Adipocyte (in vitro differentiated cells): ENCODE data around the gene RAD51.

ENCODE experiments used
- DNase-seq: peaks from one replicate; pipeline ENCODE4 v3.0.0-alpha.2; 2015; ENCODE audit warnings: low read depth
- H3K27me3 ChIP-seq: replicated peaks from 2 replicates; pipeline ENCODE4 v1.7.0; 2013; ENCODE audit warnings: mild to moderate bottlenecking, low read length, moderate library complexity; ENCODE audit not compliant: control insufficient read depth, insufficient read depth
- H3K36me3 ChIP-seq: 2 replicates; pipeline ENCODE4 v1.7.0; 2013; ENCODE audit warnings: low read length, mild to moderate bottlenecking, moderate library complexity; ENCODE audit not compliant: control insufficient read depth, insufficient read depth, severe bottlenecking
- H3K4me1 ChIP-seq: 2 replicates; pipeline ENCODE4 v1.7.0; 2013; ENCODE audit warnings: mild to moderate bottlenecking, low read length, moderate library complexity; ENCODE audit not compliant: control insufficient read depth, insufficient read depth
- H3K4me3 ChIP-seq: 2 replicates; pipeline ENCODE4 v1.7.0; 2013; ENCODE audit warnings: mild to moderate bottlenecking, low read length, moderate library complexity
- H3K9ac ChIP-seq: 2 replicates; pipeline ENCODE4 v1.7.0; 2013; ENCODE audit warnings: mild to moderate bottlenecking, low read length, moderate library complexity
- H3K9me3 ChIP-seq: 2 replicates; pipeline ENCODE4 v1.7.0; 2013; ENCODE audit warnings: mild to moderate bottlenecking, low read length, moderate library complexity; ENCODE audit not compliant: control insufficient read depth

The RAD51 gene

DNA sequence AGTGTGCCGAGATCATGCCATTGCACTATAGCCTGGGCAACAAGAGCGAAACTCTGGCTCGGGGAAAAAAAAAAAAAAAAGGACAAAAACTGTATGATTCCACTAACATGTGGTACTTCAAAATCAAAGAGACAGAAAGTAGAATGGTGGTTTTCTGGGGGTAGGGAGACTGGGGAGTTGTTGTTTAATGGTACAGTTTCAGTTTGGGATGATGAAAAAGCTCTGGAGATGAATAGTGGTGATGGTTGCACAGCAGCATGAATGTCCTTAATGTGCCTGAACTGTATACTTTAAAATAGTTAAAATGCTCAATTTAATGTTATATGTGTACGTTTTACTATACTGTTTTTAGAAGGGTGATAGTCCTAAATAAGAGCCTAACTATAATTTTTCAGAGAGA, 27.4 kb downstream of the RAD51 start:
- H3K36me3 ChIP-seq: no peaks in the 10 kb centered on the region
- no peaks in the 10 kb centered on the region for H3K27me3 ChIP-seq
- no peaks in the 10 kb centered on the region for H3K4me1 ChIP-seq
- H3K9me3 ChIP-seq: no peaks in the 10 kb centered on the region
- H3K9ac ChIP-seq: no peak overlapping the region
- no peak for DNase-seq
- no peak overlapping the region for H3K4me3 ChIP-seq

GRCh38 chr15:40722934-40723333, 28.0 kb downstream of the RAD51 start:
- Histone ChIP-seq H3K4me3 (no peak overlapping the region), H3K4me1 (no peaks in the 10 kb centered on the region), H3K9ac (no peak overlapping the region), H3K36me3 (no peaks in the 10 kb centered on the region), H3K9me3 (no peaks in the 10 kb centered on the region), H3K27me3 (no peaks in the 10 kb centered on the region)
- DNase-seq: no peak

- Histone ChIP-seq H3K9me3 (no peaks in the 10 kb centered on the region), H3K36me3 (peaks cover 4% of the 10 kb centered on the region)
- DNase-seq: no peak
Observed at GRCh38 chr15:40723919-40724318, 28.9 kb downstream of the RAD51 start.

DNA sequence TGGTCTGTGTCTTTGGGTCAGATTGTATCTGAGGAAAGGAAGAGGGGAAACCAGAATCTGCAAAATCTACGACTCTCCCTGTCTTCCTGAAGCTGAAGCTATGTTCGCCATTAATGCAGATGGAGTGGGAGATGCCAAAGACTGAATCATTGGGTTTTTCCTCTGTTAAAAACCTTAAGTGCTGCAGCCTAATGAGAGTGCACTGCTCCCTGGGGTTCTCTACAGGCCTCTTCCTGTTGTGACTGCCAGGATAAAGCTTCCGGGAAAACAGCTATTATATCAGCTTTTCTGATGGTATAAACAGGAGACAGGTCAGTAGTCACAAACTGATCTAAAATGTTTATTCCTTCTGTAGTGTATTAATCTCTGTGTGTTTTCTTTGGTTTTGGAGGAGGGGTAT, 36.1 kb downstream of the RAD51 start:
- Histone ChIP-seq H3K36me3 (peaks cover 49% of the 10 kb centered on the region), H3K4me3 (no peak overlapping the region), H3K4me1 (peaks cover 7% of the 10 kb centered on the region), H3K27me3 (no peaks in the 10 kb centered on the region), H3K9me3 (no peaks in the 10 kb centered on the region), H3K9ac (no peak overlapping the region)
- no peak for DNase-seq

More at GRCh38 chr15:40723919-40724318, 28.9 kb downstream of the RAD51 start:
- no peak overlapping the region for H3K9ac ChIP-seq
- H3K4me3 ChIP-seq: no peak overlapping the region
- no peaks in the 10 kb centered on the region for H3K27me3 ChIP-seq
- no peaks in the 10 kb centered on the region for H3K4me1 ChIP-seq

- no peak overlapping the region for H3K4me3 ChIP-seq
- peaks cover 75% of the 10 kb centered on the region for H3K36me3 ChIP-seq
- H3K4me1 ChIP-seq: no peaks in the 10 kb centered on the region
- no peak overlapping the region for H3K9ac ChIP-seq
- no peaks in the 10 kb centered on the region for H3K9me3 ChIP-seq
- DNase-seq: no peak
- no peaks in the 10 kb centered on the region for H3K27me3 ChIP-seq
Observed at GRCh38 chr15:40736575-40736974, 41.6 kb downstream of the RAD51 start.

DNA sequence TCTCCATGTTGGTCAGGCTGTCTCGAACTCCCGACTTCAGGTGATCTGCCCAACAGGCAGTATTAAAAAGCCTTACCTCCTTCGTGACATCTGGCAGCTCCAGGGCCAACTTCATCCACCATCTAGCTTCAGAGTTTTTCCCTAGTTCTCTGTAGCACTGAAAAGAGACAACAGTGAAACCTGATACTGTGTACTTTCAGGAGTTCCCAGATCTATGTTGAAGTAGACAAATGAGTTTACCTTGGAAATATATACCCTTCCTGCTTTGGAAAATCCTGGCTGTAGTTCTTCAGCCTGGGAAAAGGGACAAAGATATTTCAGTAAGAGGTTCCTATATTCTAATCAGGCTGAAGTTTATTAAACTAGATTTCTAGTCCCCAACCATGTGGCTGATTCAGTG, 42.1 kb downstream of the RAD51 start:
- peaks cover 70% of the 10 kb centered on the region for H3K36me3 ChIP-seq
- no peaks in the 10 kb centered on the region for H3K4me1 ChIP-seq
- DNase-seq: no peak
- H3K4me3 ChIP-seq: no peak overlapping the region
- no peaks in the 10 kb centered on the region for H3K27me3 ChIP-seq
- H3K9me3 ChIP-seq: no peaks in the 10 kb centered on the region
- no peak overlapping the region for H3K9ac ChIP-seq

DNA sequence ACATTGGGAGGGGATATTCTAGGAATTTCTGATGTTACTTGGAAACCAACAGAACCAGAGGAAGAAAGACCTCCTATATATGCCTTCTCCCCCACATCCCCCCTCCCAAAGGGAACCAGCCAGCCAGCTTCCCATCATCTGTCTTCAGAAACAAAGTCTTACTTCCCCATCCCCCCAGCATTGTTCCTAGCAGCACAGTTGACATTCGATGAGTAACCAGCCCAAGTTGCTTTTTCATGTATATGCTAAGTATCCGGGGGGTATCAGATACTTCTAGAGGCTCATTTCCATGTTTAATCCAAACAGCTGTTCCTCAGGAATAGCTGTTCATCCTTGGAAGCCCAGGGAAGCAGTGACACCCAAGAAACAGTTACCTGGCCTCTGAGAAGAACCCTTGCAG, 44.1 kb downstream of the RAD51 start:
- peaks cover 8% of the 10 kb centered on the region for H3K4me1 ChIP-seq
- no peak overlapping the region for H3K9ac ChIP-seq
- DNase-seq: no peak
- peaks cover 72% of the 10 kb centered on the region for H3K36me3 ChIP-seq
- no peaks in the 10 kb centered on the region for H3K27me3 ChIP-seq
- H3K9me3 ChIP-seq: no peaks in the 10 kb centered on the region
- no peak overlapping the region for H3K4me3 ChIP-seq

DNA sequence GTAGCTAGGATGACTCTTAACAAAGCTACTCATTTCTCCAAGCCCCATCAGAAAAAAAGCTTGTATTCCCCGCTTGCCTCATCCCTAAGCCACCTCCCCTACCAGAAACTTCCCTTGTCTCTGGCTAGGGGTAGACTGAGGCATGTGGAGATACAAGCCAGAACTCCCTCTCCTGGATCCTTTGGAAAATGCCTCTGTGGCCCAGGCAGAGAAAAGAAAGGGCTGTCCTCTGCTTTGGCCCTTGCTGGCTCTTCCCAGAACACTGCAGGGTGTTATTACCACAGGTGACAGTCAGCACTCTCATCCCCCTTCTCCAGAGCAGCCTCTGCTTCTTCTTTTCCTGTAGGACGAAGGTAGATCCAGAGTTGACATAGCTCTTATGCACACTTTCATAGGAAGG, 44.9 kb downstream of the RAD51 start:
- no peak overlapping the region for H3K4me3 ChIP-seq
- no peaks in the 10 kb centered on the region for H3K9me3 ChIP-seq
- H3K4me1 ChIP-seq: peaks cover 16% of the 10 kb centered on the region
- no peaks in the 10 kb centered on the region for H3K27me3 ChIP-seq
- H3K9ac ChIP-seq: no peak overlapping the region
- no peak for DNase-seq
- peaks cover 68% of the 10 kb centered on the region for H3K36me3 ChIP-seq

GRCh38 chr15:40743485-40743901, 48.5 kb downstream of the RAD51 start:
- DNase-seq: no peak
- no peaks in the 10 kb centered on the region for H3K27me3 ChIP-seq
- H3K9me3 ChIP-seq: no peaks in the 10 kb centered on the region
- H3K4me3 ChIP-seq: no peak overlapping the region
- no peak overlapping the region for H3K9ac ChIP-seq
- peaks cover 42% of the 10 kb centered on the region for H3K36me3 ChIP-seq
- peaks cover 31% of the 10 kb centered on the region for H3K4me1 ChIP-seq

- H3K36me3 ChIP-seq: peaks cover 39% of the 10 kb centered on the region
- no peaks in the 10 kb centered on the region for H3K9me3 ChIP-seq
- no peak overlapping the region for H3K4me3 ChIP-seq
- peak; percentile 19 for DNase-seq
- no peak overlapping the region for H3K9ac ChIP-seq
- H3K27me3 ChIP-seq: no peaks in the 10 kb centered on the region
- peaks cover 31% of the 10 kb centered on the region for H3K4me1 ChIP-seq
Observed at GRCh38 chr15:40743921-40744814, 49.2 kb downstream of the RAD51 start.

GRCh38 chr15:40744815-40745152, 49.8 kb downstream of the RAD51 start:
- H3K9ac ChIP-seq: no peak overlapping the region
- no peaks in the 10 kb centered on the region for H3K9me3 ChIP-seq
- peaks cover 39% of the 10 kb centered on the region for H3K36me3 ChIP-seq
- H3K4me1 ChIP-seq: peaks cover 31% of the 10 kb centered on the region
- H3K4me3 ChIP-seq: no peak overlapping the region
- no peaks in the 10 kb centered on the region for H3K27me3 ChIP-seq
- DNase-seq: no peak
